Activated gamma-delta T cell (primary cell): ENCODE results near the gene NPPC.
"Not testable (repeated sequence)": the region's sequence is repeated elsewhere in the genome, so short reads cannot be mapped to it uniquely, and the experiment has no call there.

Experiments used
- DNase-seq: peaks from one replicate; lab custom pipeline; 2025; lab: John Stamatoyannopoulos, UW

NPPC gene

DNA sequence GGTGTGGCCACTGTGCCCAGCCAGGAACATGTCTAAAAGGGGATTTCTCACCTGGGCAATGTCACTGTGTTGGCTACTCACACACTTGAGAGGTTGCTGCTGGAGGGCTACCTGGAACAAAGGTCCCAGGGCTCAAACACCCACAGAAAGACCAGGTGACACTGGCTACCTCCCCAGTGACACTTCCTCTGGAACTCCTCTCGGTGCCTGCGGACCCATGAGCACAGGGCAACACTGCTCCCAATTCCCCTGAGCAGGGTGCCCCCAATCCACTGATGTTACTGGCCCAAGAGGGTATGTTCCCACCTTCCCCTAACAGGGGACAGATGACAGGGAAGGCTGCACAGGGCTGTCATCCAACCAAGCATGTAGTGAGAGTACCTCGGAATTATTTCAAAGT lies 5.8 kb downstream of the NPPC start:
- DNase-seq, result no peak

DNA sequence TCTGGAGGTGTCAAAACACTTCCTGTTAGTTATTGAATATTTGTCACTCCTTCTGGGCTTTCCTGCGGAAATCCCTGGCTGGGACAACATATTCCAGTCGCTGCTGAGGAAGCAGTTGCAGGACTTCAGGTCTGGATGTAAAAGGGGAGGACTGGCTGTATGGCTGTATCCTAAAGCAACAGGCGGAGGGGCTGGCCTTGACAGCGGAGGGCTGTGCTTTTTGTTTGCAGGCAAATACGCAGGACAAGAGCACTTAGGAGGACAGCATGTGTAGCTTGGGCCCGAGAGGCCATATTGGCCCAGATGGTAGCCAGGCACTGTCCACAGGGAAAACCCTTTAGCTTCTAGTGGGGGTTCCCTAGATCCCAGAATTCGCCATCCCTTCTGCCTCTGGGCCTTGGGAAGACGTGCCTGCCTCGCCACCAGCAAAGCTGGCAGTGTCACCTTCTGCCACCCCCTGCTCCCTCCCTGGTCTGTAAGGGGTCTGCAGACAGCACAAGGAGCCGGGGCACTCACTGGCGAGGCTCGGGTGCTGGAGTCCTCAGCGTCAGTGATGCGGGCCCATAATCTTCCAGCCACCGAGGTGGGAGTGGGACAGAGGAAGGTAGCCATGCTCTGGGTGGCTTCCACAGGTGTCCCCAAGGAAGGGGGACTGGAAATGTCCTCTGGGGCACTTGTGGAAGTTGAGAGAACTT lies 6.7 kb downstream of the NPPC start:
- DNase-seq, result no peak

DNA sequence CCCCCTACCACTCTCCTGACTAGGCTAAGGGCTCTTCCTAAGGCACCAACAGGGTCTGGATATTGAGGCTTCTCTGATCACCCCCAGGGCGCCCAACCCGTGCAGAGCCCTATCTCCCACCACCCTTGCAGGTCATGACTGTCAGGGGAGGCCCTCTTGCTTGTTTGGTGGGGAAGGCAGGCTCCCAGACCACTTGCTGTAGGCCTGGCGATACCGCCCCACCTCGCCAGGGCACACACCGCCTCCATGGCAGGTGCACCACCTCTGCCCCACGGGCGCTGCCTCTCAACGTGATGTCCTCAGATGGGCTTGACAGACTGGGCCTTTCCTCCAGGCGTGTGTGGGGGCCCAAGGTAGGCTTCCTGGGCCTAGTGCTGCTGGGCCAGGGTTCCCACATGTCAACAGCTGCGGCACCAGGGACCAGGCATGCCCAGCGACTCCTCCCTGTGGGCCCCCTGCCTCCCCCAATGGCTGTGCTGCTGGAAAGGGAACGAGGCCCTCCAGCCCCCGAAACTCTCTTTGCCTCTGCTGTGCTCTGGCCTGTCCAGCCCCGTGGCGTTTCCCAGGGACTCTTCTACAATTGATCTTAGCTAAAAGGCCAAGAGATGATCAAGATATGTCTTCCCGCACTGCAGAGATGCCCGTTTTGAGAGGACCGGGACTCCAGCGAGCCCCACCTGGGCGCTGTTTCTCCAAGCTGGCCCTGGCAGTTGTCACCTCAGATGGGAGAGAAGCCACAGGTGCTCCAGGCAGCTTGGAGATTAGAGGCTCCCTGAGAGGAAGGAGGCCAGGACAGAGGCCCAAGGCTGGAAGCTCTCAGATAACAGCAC lies 7.5 kb downstream of the NPPC start:
- DNase-seq, result no peak

DNA sequence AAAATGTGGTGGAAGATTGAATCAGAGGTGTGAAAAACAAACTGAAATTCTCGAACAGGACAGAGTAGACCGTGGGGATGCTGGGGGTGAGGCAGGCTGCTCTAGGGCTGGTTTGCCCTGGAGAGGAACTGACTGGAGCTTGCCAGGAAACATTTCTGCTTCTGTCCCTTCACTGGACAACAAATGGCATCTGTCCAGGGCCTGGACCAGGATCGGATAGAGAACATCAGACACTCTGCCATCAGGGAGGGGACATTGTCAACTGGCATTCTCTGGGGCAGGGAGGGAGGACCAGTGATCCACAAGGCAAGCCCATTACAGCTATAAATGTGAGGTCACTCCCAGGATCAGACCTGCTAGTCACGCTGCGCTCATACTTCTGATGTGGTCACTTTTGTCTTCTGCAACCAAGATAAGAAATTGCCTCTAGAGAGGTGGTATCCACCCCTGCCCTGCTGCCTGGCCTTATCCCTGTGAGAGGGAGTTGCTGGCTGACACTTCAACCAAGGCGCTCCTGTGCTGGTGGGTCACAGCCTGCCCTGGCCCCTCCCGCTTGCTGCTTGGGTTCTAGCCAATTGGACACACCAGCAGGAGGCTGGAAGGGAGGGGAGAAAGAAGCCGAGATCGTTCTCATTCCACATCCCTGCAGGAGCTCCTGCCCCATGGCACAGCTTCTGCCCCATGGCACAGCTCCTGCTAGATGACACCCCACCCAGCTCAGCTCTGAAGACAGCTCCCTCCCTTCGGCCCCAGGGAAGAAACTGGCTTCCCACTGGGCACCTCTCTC lies 8.7 kb downstream of the NPPC start:
- DNase-seq, result no peak

DNA sequence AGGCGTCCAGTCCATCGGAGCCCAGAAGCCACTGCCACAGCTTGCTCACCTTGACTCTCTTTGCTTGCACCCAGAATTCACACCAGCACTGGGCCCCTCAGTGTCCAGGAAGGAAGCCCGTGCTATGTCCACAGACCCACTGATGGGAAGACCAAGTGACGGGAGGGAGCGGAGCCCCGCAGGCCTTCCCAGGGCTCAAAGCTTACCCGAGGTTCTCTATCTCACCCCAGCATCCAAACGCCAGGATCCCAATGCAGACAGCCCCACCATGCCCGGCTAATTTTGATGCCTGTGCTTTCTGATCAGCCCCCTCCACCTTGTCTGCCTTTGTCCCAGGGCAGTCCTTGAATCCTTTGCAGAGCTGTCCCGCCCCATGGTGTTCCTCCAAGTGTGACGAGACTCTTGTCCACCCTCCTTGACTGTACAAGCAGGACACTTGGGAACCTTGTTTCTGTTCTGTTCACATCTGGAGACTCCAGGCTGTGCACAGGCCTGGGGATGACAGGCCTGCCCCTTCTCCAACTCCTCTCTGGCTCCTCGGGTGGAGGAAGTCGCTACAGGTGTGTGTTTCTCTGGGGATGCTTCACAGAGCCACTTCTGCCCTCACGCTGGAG lies 12.0 kb downstream of the NPPC start:
- no peak for DNase-seq

DNA sequence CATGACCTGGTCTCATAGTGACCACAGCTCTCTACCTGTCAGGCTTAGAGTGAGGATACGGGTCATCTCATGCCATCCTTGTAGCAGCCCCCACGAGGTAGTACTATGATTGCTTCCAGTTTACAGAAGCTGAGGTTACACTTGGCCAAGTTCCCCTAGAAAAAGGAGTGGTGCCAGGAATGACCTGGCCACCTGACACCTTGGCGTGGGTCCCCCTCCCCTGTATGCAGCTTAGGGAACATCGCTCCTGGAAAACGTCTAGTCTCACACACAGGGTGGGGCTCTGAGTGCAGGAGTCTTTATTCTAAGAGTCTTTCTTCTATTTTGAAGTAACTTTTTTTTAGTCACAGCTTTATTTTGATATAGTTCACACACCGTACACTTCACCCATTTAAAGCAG lies 14.8 kb downstream of the NPPC start:
- DNase-seq, result no peak

DNA sequence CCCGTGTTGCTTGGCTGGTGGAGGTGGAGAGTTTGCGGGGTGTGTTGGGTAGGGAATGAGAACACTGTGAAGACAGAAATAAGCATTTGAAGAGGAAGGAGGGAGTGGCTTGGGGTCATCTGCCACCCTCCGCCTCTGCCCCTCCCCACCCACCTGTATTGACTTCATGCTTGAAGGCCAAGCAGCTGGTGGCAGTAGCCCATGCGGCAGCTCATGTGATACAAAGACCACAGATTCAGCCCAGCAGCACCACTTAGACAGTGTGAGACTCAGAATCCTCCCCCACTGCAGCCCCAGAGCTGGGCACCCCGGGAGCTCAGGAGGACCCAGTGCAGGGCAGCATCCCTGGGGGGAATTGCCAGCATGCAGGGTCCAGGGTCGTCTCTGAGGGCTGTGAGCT lies 15.4 kb downstream of the NPPC start:
- DNase-seq, result no peak

DNA sequence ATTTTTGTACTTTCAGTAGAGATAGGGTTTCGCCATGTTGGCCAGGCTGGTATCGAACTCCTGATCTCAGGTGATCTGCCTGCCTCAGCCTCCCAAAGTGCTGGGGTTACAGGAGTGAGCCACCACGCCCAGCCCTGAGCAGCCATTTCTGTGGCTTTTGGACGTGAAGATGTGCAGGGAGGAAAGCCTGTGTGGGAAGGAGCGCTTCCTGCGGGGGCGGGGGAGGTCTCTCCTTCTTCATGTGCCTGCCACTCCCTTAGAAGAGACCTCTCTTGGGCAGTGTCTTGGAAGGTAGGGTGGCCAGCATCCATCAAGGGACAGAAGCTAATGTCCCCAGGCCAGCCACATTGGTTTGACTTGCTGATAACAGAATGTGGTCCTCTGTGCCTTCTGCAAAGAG lies 16.0 kb downstream of the NPPC start:
- DNase-seq, result not testable (repeated sequence)

DNA sequence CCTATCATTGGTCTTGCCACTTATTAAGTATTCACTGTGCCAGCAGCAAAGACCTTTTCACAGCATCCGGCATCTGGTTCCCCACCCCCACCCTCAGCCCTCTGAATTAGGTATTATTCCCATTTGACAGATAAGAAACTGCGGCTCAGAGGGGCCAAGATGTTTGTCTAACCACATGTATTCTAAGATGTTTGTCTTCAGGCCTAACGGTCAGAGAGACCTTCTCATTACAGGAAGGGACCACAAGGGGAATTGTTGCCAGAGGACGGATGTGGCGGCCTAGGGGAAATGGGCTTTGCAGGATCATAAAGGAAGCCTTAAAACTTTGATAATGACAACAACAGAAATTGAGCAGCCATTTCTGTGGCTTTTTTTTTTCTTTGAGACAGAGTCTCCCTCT lies 16.6 kb downstream of the NPPC start:
- DNase-seq, result no peak

DNA sequence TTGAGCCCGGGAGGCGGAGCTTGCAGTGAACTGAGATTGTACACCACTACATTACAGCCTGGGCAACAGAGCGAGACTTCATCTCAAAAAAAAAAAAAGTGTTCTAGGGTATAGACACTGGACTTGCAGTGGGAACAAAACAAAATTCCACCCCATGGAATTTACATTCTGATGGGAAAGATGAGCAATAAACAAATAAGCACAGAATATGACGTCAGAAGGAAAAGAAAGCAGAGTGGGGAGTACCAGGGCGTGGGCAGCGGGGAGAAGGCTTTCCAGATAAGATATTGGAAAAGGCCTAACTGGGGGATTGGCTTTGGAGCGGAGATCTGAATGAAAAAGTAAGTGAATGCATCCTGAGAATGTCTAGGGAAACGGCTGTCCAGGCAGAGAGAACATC lies 17.6 kb downstream of the NPPC start:
- DNase-seq, result no peak

DNA sequence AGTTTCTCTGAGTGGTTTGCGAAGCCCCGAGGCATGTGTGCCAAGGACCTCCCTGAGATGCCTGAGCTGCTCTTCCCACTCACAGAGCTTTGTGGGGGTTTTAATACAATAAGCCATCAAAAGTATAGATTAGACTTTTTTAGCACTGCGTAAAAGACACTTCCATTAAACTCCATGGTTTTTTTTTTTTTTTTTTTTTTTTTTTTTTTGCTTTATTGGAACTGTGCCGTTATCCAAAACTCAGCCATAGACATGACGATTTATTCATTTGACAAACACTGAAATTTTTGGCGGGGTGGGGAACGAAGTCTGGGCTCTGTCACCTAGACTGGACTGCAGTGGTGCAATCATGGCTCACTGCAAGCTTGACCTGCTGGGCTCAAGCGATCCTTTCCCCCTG lies 18.4 kb downstream of the NPPC start:
- no peak for DNase-seq

DNA sequence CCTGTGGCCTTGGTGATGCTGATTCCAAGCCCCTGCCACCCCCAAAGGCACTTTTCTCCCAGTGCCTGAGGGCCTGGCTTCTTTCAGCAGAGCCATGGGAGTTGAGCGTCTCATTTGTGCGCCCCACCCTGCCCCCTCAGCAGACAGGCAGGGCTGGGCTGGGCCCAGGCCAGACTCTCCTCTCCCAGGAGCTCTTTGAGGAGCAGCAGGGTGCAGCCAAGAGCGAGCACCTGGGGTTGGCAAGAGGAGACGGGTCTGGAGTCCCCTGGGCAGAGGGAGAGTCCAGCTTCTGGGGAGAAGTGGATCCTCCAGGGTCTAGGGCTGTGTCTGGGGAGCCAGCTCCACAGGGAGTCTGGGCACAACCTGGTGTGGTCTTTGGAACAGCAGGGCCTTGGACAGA lies 21.2 kb downstream of the NPPC start:
- DNase-seq, result no peak

DNA sequence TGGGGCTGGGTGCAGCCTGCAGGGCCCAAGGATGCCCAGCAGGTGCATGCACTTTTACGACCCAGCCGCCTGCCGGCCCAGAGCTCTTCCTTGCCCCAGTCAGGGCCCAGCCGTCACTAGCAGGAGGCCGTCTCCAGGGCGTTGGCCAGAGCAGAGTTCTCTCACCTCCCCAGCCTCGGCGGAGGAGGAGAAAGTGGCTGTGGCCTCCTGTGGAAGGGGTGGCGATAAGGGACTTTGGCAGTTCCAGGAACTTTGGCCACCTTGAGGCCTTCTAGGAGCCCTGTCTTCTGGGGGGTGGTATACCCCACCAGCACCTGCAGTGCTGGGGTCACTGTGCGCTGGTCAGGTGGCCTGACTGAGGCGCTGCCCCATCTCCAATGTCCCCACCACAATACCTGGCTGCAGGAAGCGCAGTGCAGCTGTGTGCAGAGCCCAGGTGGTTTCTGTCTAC lies 22.0 kb downstream of the NPPC start:
- no peak for DNase-seq

DNA sequence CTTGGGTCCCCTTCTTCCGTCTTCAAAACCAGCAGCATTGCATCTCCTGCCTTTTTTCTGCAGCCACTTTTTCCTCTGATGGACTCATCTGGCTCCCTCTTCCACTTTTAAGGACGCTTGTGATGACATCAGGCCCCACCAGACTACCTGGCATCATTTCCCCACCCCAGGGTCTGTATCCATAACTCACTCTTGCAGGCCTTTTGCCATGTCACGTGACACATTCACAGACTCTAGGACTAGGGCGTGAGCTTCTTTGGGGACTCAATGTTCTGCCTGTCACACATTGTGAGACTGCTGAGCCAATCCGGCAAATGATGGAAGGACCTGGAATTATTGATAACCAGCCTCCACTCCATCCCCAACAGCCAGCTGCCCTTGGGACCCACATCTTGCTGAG lies 23.6 kb downstream of the NPPC start:
- DNase-seq, result no peak

DNA sequence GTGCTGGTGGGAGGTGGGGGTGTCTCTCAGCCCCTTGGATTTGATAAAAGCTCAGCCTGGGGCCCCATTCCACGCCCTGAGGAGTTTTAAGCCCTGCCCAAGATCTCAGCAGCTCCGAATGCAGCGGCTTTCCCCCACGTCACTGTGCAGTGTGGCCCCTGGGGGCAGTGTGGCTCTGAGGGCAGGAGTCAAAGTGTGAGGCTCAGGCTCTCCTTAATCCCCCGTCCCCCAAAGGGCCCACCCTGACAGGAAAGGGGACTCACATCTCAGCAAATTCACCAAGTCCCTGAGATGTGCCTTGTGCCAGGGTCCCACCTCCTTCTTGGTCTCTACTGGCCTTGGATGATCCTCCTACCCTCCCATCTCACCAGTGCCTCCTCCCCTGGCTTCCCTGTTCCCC lies 25.2 kb downstream of the NPPC start:
- DNase-seq, result no peak

DNA sequence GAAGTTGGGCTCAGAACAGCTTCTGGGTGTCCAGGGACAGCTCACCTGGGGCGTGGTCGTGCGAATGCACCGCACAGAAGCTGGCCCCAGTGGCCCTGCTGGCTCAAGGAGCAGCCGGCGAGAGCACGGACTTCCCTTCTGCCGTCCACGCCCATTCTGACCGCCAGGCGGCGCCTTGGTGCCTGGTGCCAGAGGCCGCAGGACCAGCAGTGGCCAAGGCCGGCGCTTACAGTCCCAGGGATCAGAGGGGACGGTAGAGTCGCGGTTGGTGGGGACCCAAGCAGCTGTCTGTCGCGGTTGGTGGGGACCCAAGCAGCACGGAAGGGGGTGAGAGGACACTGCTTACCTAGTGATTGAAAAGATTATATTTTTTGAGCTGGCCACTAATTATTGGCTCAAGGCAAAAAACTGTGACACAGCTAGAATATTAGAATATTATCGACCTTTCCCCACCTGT lies 25.7 kb downstream of the NPPC start:
- peak; percentile 15 for DNase-seq

DNA sequence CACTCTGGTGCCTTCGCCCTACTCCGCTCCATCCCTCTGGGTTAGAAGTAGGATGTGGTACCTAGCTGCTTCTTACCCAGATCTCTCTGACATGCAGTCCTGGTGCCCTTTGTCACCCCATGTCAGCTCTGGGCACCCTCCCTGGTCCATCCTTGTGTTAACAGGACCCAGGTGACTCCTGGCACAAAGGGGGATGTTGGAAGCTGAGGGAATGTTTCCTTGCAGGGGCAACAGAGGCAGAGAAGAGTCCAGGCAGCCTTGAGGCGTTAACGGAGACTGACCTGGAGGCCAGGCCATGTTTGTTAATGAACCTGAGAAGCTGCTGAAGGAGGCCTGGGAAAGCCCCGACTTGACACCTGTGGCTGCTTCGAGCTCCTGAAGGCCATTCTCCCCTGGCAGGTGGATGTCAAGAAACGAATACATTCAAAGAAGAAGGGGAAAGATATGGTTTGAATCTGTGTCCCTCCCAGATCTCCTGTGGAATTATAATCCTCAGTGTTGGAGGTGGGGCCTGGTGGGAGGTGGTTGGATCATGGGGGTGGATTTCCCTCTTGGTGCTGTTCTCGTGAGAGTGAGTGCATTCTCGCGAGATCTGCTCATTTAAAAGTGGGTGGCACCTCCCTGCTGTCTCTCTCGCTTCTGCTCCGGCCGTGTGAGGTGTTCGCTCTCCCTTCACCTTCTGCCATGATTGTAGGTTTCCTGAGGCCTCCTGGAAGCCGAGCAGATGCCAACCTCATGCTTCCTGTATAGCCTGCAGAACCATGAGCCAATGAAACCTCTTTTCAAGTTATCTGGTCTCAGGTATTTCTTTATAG lies 31.4 kb downstream of the NPPC start:
- no peak for DNase-seq

DNA sequence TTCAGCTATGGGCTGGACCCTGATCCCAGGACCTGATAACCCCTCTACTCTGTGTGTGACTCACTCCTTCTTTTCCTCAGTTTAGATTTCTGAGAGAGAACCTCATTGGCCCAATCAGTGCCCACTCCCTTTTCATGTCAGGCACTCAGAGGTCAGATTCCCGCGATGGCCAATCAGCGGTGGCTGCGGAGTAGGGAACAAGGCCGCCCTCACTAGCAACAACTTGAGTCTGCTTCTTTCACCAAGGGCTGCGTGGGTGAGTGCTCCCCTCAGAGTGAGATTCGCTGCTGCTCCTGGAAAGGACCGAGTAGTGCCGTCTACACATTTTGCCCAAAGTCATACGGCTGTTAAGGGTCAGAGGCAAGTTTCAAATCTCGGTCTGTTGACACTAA lies 34.7 kb downstream of the NPPC start:
- no peak for DNase-seq

DNA sequence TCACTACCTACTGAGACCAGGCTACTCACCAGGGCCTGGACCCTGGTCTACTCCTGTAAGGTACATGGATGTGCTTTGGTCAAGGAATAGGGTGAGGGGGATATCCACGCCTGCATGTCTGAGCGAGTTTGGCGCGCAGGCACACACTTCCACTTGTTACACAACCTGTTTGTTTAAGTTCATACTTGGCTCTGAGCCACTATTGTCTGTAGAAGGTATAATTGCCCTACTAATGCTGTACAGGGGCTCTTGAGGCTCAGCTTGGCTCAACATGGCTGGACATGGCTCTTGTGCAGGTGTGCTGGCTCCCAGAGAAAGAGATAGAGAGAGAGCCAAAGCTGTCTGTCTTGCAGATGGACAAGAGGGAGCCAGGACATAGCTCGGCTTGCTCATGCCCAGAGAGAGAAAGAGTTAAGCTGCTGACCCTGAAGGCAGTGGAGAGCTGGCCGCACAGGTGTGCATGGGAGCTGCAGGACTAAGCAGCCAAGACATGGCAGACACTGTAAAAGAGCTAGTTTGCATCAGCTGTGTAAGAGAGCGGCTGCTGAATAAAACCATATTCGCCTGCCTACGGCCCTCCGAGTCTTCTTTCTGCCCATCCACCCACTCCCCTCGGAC lies 35.2 kb downstream of the NPPC start:
- no peak for DNase-seq

DNA sequence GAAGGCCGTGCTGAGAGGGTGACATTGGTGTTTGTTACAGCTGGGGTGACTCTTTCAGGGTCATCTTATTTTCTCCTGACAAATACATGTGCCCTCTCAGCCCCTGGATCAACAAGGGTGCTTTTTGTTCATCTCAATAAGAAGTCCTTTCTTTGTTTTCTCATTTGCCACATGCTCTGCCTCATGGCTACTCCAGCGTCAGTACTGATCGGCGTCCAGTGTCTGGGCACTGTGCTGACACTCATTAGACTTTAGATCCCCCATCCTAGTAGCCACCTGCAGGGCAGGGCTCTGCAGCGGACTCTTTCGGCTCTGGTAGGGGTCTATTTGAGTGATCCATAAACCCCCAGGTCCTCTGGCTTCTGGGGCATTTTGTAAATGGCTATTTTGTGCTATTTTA lies 38.4 kb downstream of the NPPC start:
- DNase-seq, result no peak
